Hepatocyte (in vitro differentiated cells): ENCODE measurements around the gene RADIL. TPM values are rescaled to one million over a fixed set of nuclear protein-coding genes. Genes with fewer than 3 reads are reported as not detected.

Experiments
- DNase-seq: peaks from one replicate; pipeline ENCODE4 v3.0.0-alpha.2; 2016; ENCODE audit warnings: low spot score
- H2AFZ ChIP-seq: fragments of 200-600 bp; sonication (generic); 2 replicates; pipeline ENCODE4 v1.6.0; 2016; ENCODE audit warnings: antibody characterized with exemption, mild to moderate bottlenecking
- H3K27ac ChIP-seq: fragments of 200-600 bp; sonication (generic); 2 replicates; pipeline ENCODE4 v1.5.1; 2016; ENCODE audit warnings: mild to moderate bottlenecking
- H3K27me3 ChIP-seq: fragments of 200-600 bp; sonication (generic); 2 replicates; pipeline ENCODE4 v1.6.1; 2016
- H3K36me3 ChIP-seq: fragments of 200-600 bp; sonication (generic); replicated peaks from 2 replicates; pipeline ENCODE4 v1.5.1; 2016; ENCODE audit warnings: low read depth; ENCODE audit not compliant: insufficient read depth
- H3K4me1 ChIP-seq: fragments of 200-600 bp; sonication (generic); 2 replicates; pipeline ENCODE4 v1.5.1; 2016; ENCODE audit warnings: mild to moderate bottlenecking, moderate library complexity; ENCODE audit not compliant: insufficient read depth
- H3K4me2 ChIP-seq: fragments of 200-600 bp; sonication (generic); 2 replicates; pipeline ENCODE4 v1.6.0; 2016
- H3K4me3 ChIP-seq: fragments of 200-600 bp; sonication (generic); 2 replicates; pipeline ENCODE4 v1.5.1; 2016; ENCODE audit warnings: mild to moderate bottlenecking
- H3K79me2 ChIP-seq: fragments of 200-600 bp; sonication (generic); 2 replicates; pipeline ENCODE4 v1.6.0; 2017; ENCODE audit warnings: mild to moderate bottlenecking
- H3K9me2 ChIP-seq: fragments of 200-600 bp; sonication (generic); replicated peaks from 2 replicates; pipeline ENCODE4 v1.6.0; 2017; ENCODE audit warnings: mild to moderate bottlenecking; ENCODE audit not compliant: insufficient read depth
- H3K9me3 ChIP-seq: fragments of 200-600 bp; sonication (generic); 2 replicates; pipeline ENCODE4 v1.5.1; 2016; ENCODE audit warnings: low read depth, mild to moderate bottlenecking
- H4K20me1 ChIP-seq: fragments of 200-600 bp; sonication (generic); 2 replicates; pipeline ENCODE4 v1.6.0; 2016; ENCODE audit warnings: mild to moderate bottlenecking; ENCODE audit not compliant: insufficient read depth, poor library complexity, severe bottlenecking
- CTCF ChIP-seq: fragments of 200-600 bp; sonication (generic); IDR thresholded peaks from 2 replicates; pipeline ENCODE4 v1.5.1; 2016; ENCODE audit warnings: antibody characterized with exemption, mild to moderate bottlenecking; ENCODE audit not compliant: poor library complexity
- EZH2 ChIP-seq: fragments of 200-600 bp; sonication (generic); IDR thresholded peaks from 2 replicates; pipeline ENCODE4 v1.6.1; 2016; ENCODE audit warnings: antibody characterized with exemption, mild to moderate bottlenecking, borderline replicate concordance
- EZH2phosphoT487 ChIP-seq: fragments of 200-600 bp; sonication (generic); IDR thresholded peaks from one replicate; pipeline ENCODE4 v1.6.1; 2018; ENCODE audit warnings: antibody characterized with exemption, mild to moderate bottlenecking, low read depth, moderate library complexity; ENCODE audit not compliant: unreplicated experiment, severe bottlenecking
- WGBS: methylation state at CpG from one replicate; pipeline ENCODE4 v1.1.6; 2016; ENCODE audit warnings: low lambda C conversion rate; ENCODE audit errors: missing lambda C conversion rate; 5-methylcytosine and 5-hydroxymethylcytosine counted together
- polyA plus RNA-seq: library from polyadenylated mRNA; unstranded; fragments of >200 nt; fragmentation: Nextera tagmentation; extraction: Ambion mirVana; gene quantifications from 2 replicates; pipeline ENCODE4 v1.2.1, GENCODE V29; 2016
- total RNA-seq: library from RNA; depleted of rRNA; stranded (reverse); fragments of >200 nt; gene quantifications from 2 replicates; pipeline ENCODE4 v1.2.3, GENCODE V29; 2014

The RADIL gene
- total and polyA plus RNA-seq, 2 experiments from 2014 or later: 0.53 to 0.60 TPM

- no peaks in the 10 kb centered on the region for H3K36me3 ChIP-seq
- H3K9me3 ChIP-seq: no peaks in the 10 kb centered on the region
- no peaks in the 10 kb centered on the region for H3K79me2 ChIP-seq
- TF ChIP-seq CTCF: no peak
- TF ChIP-seq EZH2: no peak
- no peak for TF ChIP-seq EZH2phosphoT487
- no peak overlapping the region for H3K4me3 ChIP-seq
- H4K20me1 ChIP-seq: no peaks in the 10 kb centered on the region
- 93% methylated on average over 17 of the region's 17 CpGs for WGBS
- no peak overlapping the region for H2AFZ ChIP-seq
- DNase-seq: no peak
- H3K9me2 ChIP-seq: no peaks in the 10 kb centered on the region
- no peaks in the 10 kb centered on the region for H3K27me3 ChIP-seq
- no peaks in the 10 kb centered on the region for H3K4me1 ChIP-seq
- no peak overlapping the region for H3K4me2 ChIP-seq
- H3K27ac ChIP-seq: no peak overlapping the region
Observed at GRCh38 chr7:4833176-4833575, 50.3 kb downstream of the RADIL start.

- H3K9me3 ChIP-seq: no peaks in the 10 kb centered on the region
- no peak overlapping the region for H3K4me3 ChIP-seq
- 96% methylated on average over 16 of the region's 16 CpGs for WGBS
- H3K36me3 ChIP-seq: no peaks in the 10 kb centered on the region
- no peaks in the 10 kb centered on the region for H3K27me3 ChIP-seq
- H3K27ac ChIP-seq: no peak overlapping the region
- TF ChIP-seq EZH2 (no peak), EZH2phosphoT487 (no peak), CTCF (no peak)
- H3K9me2 ChIP-seq: no peaks in the 10 kb centered on the region
- no peaks in the 10 kb centered on the region for H3K79me2 ChIP-seq
- H3K4me2 ChIP-seq: no peak overlapping the region
- no peaks in the 10 kb centered on the region for H3K4me1 ChIP-seq
- H2AFZ ChIP-seq: no peak overlapping the region
- H4K20me1 ChIP-seq: no peaks in the 10 kb centered on the region
- DNase-seq: no peak
Observed at GRCh38 chr7:4832711-4833110, 50.8 kb downstream of the RADIL start.

- Histone ChIP-seq H4K20me1 (no peaks in the 10 kb centered on the region), H3K9me2 (no peaks in the 10 kb centered on the region), H3K4me3 (no peak overlapping the region), H3K4me1 (no peaks in the 10 kb centered on the region), H3K27ac (no peak overlapping the region), H3K9me3 (no peaks in the 10 kb centered on the region), H3K27me3 (no peaks in the 10 kb centered on the region), H2AFZ (no peak overlapping the region), H3K79me2 (no peaks in the 10 kb centered on the region), H3K36me3 (no peaks in the 10 kb centered on the region), H3K4me2 (no peak overlapping the region)
- WGBS: 86% methylated on average over 17 of the region's 17 CpGs
- no peak for DNase-seq
- no peak for TF ChIP-seq CTCF
- no peak for TF ChIP-seq EZH2
- TF ChIP-seq EZH2phosphoT487: no peak
Observed at GRCh38 chr7:4831723-4832495, 51.6 kb downstream of the RADIL start.
